ENCODE measurements around the gene PMS1. TPM values are rescaled to one million over a fixed set of nuclear protein-coding genes. Genes with fewer than 3 reads are reported as not detected.

Gene PMS1
- total RNA-seq, 1 experiment from 2014 or later, result 43.8 TPM

DNA sequence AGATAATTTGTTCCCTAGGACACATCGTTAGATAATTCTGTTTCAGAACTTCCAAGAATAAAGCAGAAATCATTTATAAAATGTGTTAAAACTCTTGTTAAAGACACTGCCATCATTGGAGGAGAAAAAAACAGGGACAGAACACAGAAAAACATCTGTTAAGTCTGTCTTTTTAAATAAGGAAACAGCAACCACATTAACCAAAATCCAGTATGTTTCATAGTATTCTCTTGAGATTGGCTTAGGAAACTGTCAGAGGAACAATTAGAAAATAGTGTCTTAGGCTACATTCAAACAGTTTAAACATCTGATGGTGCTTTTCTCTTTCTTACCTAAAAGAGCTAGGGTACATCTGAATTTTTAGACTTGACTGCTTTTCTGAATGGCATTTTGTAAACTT is 81.6 kb downstream of the PMS1 start:
- no peaks in the 10 kb centered on the region for H3K27me3 Mint-ChIP-seq (ENCODE audit: unreplicated experiment)
- CTCF ChIA-PET, result no interaction called here
- intact Hi-C loops (cut with micrococcal nuclease; ENCODE audit: unreplicated experiment), result no loop called here
- TF ChIP-seq, protein P1, sequence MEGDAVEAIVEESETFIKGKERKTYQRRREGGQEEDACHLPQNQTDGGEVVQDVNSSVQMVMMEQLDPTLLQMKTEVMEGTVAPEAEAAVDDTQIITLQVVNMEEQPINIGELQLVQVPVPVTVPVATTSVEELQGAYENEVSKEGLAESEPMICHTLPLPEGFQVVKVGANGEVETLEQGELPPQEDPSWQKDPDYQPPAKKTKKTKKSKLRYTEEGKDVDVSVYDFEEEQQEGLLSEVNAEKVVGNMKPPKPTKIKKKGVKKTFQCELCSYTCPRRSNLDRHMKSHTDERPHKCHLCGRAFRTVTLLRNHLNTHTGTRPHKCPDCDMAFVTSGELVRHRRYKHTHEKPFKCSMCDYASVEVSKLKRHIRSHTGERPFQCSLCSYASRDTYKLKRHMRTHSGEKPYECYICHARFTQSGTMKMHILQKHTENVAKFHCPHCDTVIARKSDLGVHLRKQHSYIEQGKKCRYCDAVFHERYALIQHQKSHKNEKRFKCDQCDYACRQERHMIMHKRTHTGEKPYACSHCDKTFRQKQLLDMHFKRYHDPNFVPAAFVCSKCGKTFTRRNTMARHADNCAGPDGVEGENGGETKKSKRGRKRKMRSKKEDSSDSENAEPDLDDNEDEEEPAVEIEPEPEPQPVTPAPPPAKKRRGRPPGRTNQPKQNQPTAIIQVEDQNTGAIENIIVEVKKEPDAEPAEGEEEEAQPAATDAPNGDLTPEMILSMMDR (IDR thresholded peaks at IDR 0.05; ENCODE audit: unreplicated experiment), result no peak
- DNase-seq, result no peak
- H3K4me3 Mint-ChIP-seq (ENCODE audit: low read depth, unreplicated experiment), result no peak overlapping the region
- no peaks in the 10 kb centered on the region for H3K36me3 Mint-ChIP-seq (ENCODE audit: insufficient read depth, unreplicated experiment)
- BruUV-seq (replicated peaks), result no TSS peak
- no peaks in the 10 kb centered on the region for H3K9me3 Mint-ChIP-seq (ENCODE audit: low read depth, unreplicated experiment)
- no peaks in the 10 kb centered on the region for H3K4me1 Mint-ChIP-seq (ENCODE audit: low read depth, unreplicated experiment)
- no peak overlapping the region for H3K27ac Mint-ChIP-seq (ENCODE audit: unreplicated experiment)

DNA sequence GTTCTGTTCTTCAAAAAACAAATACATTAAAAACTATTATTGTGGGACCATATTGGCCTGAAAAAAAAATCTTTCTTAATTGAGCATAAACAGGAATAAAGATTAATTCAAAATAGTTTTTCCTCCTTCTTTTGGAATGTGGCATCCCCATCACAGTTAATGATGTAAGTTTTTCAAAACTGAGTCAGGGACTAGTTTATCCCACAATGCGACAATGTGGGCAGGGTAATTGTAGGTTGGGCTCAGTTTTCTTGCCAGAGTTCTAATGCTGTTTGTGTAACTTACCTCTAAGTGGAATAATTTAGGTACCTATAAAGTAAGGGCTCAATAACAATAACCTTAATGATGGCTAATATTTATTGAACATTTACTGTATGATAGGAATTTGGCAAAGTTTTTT is 82.0 kb downstream of the PMS1 start:
- CTCF ChIA-PET, result no interaction called here
- DNase-seq, result no peak
- no TSS peak for BruUV-seq (replicated peaks)

DNA sequence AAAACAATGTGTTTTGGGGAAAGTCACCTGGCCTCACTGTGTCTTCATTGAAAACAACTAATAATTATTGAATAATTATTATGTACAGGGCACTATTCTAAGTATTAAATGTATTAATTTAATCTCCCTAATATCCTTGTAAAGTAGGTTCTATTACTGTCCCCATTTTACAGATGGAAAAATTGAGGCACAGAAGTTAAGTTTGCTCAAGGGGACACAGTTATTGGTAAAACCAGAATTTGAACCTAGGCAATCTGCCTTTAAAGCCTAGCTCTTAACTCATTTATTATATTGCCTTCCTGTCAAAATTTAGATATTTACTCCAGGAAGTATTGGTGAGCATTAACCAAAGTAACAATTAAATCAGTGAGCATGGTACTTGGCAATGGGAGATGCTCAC is 84.6 kb downstream of the PMS1 start:
- Mint-ChIP-seq H3K27ac (ENCODE audit: unreplicated experiment) (no peak overlapping the region), H3K27me3 (ENCODE audit: unreplicated experiment) (no peaks in the 10 kb centered on the region), H3K4me1 (ENCODE audit: low read depth, unreplicated experiment) (no peaks in the 10 kb centered on the region), H3K36me3 (ENCODE audit: insufficient read depth, unreplicated experiment) (no peaks in the 10 kb centered on the region), H3K4me3 (ENCODE audit: low read depth, unreplicated experiment) (no peak overlapping the region), H3K9me3 (ENCODE audit: low read depth, unreplicated experiment) (no peaks in the 10 kb centered on the region)
- DNase-seq, result no peak
- TF ChIP-seq, protein P1 (IDR thresholded peaks at IDR 0.05; ENCODE audit: unreplicated experiment), result no peak
- CTCF ChIA-PET, result no interaction called here
- intact Hi-C loops (cut with micrococcal nuclease; ENCODE audit: unreplicated experiment), result no loop called here
- no TSS peak for BruUV-seq (replicated peaks)

More for the DNA sequence above, 82.0 kb downstream of the PMS1 start:
- no peaks in the 10 kb centered on the region for H3K9me3 Mint-ChIP-seq (ENCODE audit: low read depth, unreplicated experiment)
- H3K36me3 Mint-ChIP-seq (ENCODE audit: insufficient read depth, unreplicated experiment), result no peaks in the 10 kb centered on the region
- TF ChIP-seq, protein P1 (IDR thresholded peaks at IDR 0.05; ENCODE audit: unreplicated experiment), result no peak
- no peaks in the 10 kb centered on the region for H3K27me3 Mint-ChIP-seq (ENCODE audit: unreplicated experiment)
- H3K4me3 Mint-ChIP-seq (ENCODE audit: low read depth, unreplicated experiment), result no peak overlapping the region
- no peak overlapping the region for H3K27ac Mint-ChIP-seq (ENCODE audit: unreplicated experiment)
- intact Hi-C loops (cut with micrococcal nuclease; ENCODE audit: unreplicated experiment), result no loop called here
- H3K4me1 Mint-ChIP-seq (ENCODE audit: low read depth, unreplicated experiment), result no peaks in the 10 kb centered on the region

DNA sequence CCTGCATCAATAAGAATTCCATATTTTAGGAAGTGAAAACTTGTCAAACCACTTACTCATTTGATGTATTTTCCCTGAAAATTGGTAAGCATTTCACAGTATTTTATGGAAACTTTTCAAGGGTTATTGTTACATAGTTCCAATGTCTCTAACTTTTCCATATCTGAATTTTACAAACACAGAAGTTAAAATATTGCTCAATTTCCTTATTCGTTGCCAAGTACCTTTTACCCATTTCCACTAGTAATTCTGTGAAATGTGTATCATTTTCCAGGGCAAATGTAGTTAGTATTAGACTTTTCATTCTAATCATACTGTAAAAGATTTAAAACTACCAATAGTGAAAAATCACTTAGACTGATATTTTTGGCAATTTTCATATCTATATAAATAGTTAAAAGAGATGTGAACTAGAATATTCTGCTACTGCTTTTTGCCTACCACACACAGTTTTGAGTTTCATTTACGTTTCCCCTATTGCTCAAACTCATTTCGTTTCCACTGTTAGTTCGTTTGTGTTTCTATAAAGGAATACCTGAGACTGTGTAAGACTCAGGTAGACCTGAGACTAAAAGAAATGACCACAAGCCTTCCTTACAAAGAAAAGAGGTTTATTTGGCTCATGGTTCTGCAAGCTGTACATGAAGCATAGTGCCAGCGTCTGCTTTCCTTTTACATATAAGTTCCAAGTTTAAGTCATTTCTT is 86.3 kb downstream of the PMS1 start:
- H3K27ac Mint-ChIP-seq (ENCODE audit: unreplicated experiment), result no peak overlapping the region
- H3K36me3 Mint-ChIP-seq (ENCODE audit: insufficient read depth, unreplicated experiment), result no peaks in the 10 kb centered on the region
- TF ChIP-seq, protein P1 (IDR thresholded peaks at IDR 0.05; ENCODE audit: unreplicated experiment), result no peak
- intact Hi-C loops (cut with micrococcal nuclease; ENCODE audit: unreplicated experiment), result no loop called here
- no peaks in the 10 kb centered on the region for H3K4me1 Mint-ChIP-seq (ENCODE audit: low read depth, unreplicated experiment)
- H3K27me3 Mint-ChIP-seq (ENCODE audit: unreplicated experiment), result no peaks in the 10 kb centered on the region
- BruUV-seq (replicated peaks), result no TSS peak
- no peak for DNase-seq
- CTCF ChIA-PET, result no interaction called here
- no peak overlapping the region for H3K4me3 Mint-ChIP-seq (ENCODE audit: low read depth, unreplicated experiment)
- no peaks in the 10 kb centered on the region for H3K9me3 Mint-ChIP-seq (ENCODE audit: low read depth, unreplicated experiment)

Measured in Calu3 (cell line).